ENCODE results near the gene GLB1L.
"Not testable (repeated sequence)": the region's sequence is repeated elsewhere in the genome, so short reads cannot be mapped to it uniquely, and the experiment has no call there.

The GLB1L gene

DNA sequence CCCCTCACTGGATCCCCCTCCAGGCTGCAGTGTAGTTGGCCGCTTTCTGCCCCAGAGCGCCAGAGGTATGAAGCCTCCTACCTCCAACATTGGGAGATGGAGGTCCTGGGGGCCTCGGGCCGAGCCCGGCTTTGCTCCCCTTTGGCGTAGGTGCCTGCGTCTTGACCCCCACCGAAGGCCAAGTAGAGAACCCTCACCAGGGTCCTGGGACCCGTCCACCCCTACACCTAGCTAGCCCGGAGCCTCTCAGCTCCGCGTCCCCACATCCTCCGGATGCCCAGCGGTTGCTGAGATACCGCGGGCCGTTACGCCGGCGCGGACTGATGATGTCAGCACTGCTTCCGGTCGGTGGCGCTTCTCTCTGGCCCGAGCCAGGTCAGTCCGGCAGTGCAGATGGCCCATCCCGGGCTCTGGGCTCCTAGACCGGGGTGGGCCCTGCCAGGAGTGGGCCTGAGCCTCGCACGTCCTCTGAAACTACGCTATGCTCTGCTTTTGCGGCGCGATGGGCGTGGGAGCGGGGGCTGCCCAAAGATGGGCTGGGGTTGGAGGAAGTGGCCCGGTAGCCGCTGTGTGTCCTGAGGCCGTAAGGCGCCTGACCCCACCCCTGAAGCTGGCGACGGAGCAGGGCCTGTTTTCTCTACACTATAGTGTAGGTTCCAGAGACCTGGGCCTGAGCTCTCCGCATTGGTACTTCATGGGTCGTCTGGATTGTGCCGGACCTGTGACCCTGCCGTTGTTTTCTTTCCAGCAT, at the start of gene GLB1L, which contains the start of gene STK16:
TSS of gene GLB1L (minus strand) at position 297 of the 751 bp plus-strand sequence. CDS start 1,871 bp downstream, outside the sequence.
TSS of gene STK16 (plus strand) at position 332 of the 751 bp plus-strand sequence. CDS start 521 bp downstream, outside the sequence.
- peak; percentile 91 for DNase-seq (ENCODE audit: low spot score)

DNA sequence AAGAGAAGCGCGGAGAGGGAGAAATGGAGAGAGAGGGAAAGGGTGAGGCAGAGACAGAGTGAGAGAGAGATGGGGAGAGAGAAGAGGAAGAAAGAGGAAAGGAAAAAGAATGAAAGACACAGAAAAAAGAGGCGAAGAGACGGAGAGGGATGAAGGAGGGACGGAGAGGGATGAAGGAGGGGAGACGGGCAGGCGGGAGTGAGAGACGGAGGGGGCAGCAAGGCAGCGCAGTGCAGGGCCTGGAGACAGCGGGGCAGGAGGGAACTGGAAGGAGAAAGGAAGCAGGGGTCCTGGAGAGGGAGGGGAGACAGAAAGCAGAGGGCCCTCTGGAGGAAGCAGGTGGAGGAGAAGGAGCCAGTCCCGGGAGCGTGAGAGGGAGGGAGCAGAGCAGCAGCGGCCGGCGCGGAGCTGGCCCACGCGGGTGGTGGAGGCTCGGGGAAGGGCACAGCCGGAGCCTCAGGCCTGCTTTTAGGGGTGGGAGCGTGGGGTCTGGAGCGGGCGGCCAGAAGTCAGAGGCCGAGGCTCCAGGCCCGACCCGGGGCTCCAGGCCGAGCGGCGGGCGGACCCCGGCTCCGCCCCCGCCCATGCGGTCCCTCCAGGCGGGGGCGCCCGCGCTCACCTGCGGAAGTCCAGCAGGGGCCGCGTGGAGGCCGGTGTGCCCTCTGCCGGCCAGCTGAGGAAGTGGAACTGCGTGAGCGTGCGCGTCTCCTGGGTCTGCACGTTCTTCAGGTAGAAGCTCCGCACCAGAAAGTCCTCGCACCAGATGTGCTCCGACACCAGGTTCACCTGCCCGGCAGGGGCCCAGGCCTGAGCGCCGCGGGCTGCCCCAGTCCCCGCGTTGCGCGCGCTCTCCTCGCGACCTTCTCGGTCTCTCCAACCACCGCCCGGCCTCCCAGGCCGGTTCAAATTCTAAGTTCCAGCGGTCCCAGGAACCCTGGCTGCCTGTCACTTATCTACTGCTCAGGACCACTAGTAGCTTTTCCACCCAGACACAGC, 49.4 kb upstream of the GLB1L start:
- peak; percentile 91 for DNase-seq (ENCODE audit: low spot score)

DNA sequence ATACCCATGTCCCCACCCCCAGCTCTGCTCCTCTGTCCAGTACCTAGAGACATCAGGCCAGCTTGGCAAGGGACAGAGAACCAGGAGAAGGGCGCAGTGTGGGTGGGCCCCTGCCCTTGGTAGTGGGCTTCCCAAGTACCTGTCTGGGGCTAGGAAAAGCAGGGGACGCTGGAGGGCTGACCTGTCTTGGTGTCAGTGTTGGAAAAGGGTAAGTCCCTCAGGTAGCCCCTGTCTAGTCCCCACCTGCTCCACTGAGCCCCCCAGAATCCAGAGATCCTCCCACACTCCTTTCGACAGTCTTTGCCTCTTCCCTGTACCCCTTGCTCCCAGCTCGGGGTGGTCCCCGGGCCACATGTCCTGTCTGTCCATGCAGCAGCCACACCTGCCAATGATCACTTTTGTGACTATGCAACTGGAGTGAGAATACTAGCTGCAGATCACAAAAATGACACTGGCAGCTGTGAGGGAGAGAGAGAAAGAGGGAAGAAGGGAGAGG, 48.5 kb upstream of the GLB1L start:
- DNase-seq (ENCODE audit: low spot score), result no peak

DNA sequence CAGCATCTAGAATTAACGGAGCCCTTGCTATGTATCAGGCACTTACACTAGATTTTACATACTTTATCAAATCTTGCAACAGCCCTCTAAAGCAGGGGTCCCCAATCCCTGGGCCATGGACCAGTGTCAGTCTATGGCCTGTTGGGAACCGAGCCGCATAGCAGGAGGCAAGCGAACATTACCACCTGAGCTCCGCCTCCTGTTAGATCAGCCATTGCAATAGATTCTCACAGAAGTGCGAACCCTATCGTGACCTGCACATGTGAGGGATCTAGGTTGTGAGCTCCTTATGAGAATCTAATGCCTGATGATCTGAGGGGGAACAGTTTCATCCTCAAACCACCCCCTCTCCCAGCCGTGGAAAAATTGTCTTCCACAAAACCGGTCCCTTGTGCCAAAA, 47.4 kb upstream of the GLB1L start:
- DNase-seq (ENCODE audit: low spot score), result no peak

DNA sequence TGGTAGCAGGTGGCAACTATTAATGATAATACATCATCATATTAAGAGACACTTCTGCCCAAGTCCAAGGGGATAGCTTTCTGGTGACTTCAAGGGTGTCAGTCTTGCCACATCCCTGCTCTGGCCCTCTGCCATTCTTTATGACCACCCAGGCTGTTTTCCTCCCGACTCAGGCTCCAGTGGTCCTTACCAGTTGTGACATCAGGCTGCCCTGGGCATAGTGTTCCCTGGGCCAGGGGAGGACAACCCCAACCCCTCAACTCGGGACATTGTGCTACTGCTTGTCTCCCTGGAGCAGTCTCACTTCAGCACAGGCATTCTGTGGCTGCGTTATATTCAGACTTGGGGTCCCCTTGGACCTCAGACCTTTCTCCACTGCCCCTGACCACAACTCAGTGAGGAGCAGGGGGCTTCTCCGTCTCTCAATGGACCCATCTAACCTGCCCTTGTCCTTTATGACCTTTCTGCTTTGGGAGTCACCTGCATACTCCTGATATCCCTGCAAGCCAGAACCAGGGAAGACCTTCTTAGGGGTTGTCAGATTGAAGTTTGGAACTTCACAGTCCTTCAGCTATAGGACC, 46.8 kb upstream of the GLB1L start:
- DNase-seq (ENCODE audit: low spot score), result no peak

DNA sequence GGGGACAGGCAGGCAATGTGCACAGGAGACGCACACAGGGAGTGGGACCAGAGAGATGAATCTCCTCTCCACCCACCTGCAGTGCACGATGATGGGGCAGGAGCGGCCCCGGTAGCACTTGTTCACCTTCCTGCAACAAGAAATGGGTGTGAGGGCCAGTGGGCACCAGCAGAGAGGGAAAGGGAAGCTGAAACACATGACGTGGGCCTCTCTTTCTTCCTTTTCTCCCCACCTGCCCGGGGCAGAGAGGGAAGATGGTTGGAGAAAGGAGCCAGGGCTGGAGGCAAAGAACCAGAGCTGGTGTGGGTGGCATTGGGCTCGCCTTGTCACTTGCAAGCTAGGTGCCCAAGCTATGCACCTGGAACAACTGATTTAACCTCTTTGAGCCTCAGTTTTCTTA, 46.1 kb upstream of the GLB1L start:
- no peak for DNase-seq (ENCODE audit: low spot score)

DNA sequence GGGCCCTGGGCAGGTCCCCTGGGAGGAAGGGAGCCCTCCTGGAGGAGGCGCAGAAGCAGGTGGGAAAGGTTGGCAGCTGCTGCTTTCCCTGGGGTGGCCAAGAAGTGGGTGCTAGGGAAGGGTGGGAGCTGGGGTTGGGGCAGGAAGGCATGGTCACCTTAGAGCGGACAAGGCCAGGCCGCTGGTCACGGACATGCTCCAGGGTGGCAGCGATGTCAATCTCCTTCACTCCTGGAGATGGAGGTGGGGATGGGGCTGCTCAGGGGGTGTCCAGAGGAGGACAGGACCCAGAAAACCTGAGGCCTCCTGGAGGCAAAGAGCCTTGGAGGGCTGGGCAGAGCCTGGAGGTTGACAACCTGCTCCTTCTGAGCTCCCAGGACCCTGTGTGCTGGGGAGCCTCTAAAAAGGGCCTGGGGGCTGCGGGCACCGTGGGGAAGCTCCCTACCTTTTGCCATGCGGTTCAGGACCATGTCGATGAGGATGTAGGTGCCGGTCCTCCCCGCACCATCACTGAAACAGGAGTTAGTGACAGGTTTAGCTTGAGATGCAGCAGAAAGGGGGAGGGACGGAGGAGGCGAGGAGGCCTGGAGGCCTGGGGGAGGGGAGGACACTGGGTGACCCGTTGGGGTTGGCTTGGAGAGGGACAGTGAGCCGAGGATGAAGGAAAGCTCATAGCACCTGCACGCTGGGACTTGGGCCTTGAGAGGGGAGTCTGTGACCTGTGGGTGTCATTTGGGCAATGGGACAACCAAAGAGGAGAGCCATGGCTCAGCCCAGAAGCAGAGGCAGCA, 45.3 kb upstream of the GLB1L start:
- DNase-seq (ENCODE audit: low spot score), result no peak

DNA sequence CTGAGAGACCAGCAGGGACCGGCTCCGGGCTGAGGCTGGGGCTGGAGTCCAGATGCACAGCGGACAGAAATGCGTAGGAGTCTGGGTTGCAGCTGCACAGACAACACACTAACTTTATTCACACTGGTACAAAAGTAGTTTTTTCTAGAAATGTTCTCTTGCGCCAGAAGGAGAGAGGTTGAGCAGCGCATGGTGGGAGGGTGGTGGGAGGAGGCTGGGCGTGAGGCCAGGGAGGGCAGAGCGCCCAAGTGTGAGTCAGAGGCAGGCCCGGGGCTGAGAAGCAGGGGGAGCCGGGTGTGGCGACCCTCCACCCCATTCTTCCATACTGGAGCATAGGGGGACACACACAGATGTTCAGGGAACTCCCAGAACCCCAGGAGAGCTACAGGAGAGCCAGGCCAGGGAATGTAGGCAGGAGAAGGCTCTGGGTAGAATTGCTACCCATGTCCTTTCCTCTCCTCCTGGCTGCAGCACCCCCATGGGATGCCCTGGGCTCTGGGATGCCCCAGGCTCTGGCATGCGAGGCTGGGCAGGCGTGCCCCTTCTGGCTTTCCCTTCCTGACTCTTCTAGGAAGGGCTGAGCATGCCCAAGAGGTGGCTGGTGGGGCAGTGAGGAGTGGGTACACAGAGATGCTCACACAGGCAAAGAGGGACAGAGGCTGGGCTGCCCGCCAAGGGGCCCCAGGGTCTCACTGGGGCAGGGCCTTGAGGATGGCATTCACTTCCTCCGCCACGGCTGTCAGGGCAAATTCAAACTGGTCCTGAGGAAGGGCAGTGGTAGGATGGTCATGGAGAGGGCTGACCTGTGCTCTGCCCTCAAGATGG, 44.5 kb upstream of the GLB1L start:
- DNase-seq (ENCODE audit: low spot score), result peak; percentile 79

DNA sequence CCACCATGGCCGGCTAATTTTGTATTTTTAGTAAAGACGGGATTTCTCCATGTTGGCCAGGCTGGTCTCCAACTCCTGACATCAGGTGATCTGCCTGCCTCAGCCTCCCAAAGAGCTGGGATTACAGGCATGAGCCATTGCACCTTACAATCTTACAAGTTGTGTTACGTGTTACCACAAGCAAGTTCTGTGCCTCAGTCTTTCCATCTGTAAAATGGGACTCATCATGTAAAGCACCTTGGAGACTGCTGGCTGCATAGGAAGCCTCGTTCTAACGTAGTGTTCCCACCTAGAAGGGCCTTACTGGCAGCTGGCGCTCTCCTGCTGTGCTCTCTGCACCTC, 43.9 kb upstream of the GLB1L start:
- DNase-seq (ENCODE audit: low spot score), result no peak

DNA sequence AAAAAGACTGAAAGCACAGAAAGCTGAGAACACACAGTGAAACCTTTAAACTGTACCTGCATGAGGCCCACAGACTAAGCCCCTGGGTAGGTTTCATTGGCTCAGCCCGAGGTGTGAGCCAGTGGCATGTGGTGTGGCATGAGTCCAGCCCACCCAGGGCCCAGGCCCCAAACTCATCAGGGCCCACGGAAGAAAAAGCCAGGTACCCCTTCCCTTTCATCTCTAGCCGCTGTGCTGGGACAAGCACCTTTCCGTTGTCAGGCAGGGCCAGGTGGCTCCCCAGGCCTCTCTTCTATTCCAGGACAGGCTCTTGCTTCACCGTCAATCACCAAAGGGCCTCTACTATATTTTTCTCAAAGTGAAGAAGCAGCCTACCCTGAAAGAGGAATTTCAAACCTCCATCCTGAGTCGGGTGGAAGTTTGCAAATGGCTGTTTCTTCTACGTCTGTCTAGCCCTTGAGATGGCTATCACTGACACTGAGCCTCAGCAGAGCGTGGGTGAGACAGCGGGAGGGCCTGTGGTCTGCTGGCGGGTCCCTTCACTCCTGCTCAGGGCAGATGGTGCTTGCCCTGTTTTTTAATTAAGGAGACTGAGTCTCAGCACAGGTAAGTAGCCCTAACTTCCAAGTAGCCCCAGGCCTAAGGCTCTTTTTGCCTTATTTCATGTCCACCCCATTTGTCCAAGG, 42.5 kb upstream of the GLB1L start:
- DNase-seq (ENCODE audit: low spot score), result no peak

DNA sequence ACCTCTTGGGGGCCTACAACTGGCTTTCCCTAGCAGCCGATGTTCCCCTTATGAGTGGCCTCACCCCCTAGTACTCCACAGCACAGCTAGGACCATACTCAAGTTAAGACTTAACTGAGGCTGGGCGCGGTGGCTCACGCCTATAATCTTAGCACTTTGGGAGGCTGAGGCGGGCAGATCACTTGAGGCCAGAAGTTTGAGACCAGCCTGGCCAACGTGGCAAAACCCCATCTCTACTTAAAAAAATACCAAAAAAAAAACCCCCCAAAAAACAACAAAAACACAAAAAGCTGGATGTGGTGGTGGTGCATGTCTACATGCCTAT, 41.8 kb upstream of the GLB1L start:
- not testable (repeated sequence) for DNase-seq (ENCODE audit: low spot score)

DNA sequence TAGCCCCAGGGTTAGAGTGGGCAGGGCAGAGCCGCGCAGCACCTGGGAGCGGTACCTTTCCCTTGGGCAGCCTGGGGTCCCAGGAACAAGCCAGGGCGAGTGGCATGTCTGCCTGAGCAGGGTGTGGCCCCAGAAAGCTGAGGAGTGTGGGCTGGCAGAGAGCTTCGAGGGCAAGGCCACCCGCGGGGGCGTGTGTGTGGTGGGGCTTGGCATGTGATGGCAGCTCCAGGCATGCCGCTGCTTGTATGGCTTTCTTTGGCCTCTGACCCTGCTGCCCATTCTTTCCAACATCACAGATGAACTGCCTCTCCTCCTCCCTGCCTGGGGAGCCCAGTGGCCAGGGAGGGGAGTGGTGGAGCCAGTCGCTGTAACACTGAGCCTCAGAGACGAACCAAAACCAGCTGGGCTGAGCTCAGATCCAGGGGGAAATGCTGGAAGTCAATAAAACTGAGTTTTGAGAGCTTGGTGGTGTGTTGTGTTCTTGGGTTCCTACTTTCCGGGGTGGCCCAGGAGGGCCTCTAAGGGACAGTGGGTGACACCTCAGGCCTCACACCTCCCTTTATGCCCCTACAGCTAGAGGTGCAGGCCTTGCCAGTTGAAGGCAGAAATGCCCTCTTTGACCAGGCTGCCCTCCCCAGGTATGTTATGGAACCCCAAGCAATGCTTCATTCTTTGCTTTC, 41.3 kb upstream of the GLB1L start:
- DNase-seq (ENCODE audit: low spot score), result peak; percentile 71

DNA sequence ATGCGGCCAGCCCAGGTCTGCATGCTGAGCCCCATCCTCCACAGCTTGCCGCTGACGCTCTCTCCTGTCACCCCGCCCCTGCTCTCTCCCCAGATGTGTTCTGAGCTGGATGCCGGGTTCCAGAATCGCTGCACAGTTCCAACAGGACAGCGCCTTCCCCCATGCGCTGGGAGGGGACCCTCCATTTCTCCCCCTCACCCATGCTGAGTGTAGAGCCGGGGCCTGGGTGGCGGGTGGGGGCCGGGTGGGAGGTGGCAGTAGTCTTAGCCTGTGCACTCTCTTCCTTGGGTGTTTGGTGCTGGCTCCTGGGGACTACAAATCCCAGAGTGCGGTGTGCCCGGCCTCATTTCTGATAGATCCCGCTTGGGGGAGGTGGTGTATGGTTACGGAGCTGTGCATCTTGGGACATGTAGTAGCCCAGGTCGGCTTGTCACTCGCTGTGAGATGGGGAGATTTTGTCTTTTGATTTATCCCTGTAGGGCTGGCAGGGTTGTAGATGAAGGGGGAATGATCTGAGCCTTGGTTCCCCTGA, 40.7 kb upstream of the GLB1L start:
- DNase-seq (ENCODE audit: low spot score), result no peak

DNA sequence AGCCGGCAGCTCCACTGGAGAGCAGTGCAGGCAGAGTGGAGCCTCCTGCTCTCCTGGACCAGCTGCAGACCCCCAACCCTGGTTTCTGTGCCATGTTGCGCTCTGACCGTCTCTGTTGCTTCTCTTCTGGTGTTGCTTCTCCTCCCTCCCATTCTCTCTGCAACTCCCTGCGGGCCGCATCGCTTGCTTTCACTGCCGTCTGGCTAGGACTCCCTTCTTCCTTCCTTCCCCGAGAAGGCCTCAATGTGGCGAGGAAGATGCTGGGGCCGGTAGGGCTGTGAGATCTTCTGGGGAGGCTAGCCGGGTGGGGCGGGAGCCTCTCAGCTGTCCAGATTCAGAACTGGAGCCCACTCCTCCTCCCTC, 40.1 kb upstream of the GLB1L start:
- no peak for DNase-seq (ENCODE audit: low spot score)

DNA sequence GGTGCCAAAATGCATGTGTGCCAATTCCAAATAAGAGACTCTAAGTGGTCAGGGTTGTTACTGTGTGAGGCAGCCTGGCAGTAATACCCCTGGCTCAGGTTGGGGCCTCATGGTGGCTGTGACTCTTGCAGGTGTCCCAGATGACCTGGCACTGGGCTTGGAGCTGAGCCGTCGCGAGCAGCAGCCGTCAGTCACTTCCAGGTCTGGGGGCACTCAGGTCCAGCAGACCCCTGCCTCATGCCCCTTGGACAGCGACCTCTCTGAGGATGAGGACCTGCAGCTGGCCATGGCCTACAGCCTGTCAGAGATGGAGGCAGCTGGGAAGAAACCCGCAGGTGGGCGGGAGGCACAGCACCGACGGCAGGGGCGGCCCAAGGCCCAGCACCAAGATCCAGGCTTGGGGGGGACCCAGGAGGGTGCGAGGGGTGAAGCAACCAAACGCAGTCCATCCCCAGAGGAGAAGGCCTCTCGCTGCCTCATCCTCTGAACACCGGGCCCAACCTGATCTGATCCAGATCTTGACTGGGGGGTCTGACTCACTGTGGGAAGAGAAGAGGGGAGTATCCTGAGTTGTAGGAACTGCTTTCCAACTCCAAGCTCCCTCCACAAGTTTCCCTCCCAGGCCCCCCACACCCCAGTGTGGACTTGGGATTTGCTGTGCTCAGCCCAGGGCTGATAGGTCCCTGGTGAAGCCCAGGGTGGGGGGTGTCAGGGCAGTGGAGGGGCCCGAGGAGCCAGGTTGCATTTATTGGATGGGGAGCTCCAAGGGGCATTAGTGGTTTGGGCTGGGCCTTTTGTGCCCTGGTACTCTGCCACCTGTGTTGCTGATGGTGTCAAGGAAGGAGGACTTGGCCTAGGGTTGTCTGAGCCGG, 39.5 kb upstream of the GLB1L start:
- no peak for DNase-seq (ENCODE audit: low spot score)

DNA sequence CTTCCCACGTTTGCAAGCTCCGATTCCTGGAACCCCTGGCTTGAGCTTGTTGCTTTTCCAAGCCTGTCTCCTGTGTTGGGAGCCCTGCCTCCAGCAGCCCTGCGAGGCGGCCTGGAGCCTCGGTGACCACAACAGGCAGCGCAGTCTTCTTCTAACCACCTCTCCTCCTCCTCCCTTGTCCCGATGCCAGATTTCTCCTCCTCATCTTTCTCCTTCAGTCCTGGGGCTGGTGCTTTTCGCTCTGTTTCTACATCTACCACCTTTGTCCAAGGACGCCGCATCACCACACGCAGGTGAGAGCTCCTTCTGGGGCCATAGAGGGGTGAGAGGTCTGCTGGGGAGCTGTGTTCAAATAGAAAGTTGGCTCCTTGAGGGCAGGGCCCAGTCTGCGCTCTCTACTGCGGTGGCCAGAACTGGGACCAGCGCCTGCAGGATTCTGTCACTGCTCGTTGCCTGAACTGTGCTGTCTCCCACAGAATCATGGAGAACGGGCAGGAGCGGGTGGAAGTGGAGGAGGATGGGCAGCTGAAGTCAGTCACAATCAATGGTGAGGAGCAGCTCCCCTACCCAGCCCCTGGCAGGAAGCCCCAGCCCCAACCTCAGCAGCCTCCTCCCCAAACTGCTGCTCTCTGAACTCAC, 37.8 kb upstream of the GLB1L start:
- DNase-seq (ENCODE audit: low spot score), result no peak

DNA sequence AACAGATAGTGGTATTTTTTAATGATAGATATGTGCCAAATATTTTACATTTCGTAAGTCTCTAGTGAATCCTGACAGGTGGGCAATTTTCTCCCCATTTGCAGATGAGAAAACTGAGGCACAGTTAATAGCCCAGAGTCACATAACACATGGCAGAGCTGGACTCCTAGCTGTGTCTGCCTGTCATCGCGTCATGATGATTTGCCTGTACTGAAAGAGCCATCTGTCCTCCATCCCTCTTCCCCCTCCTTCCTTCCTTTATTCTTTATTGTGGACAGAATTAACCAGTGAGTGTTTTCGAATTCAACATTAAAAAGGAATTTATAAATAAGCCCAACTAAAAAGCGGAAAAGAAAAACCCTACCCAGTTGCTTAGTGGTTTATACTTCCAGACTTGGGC, 37.1 kb upstream of the GLB1L start:
- no peak for DNase-seq (ENCODE audit: low spot score)

DNA sequence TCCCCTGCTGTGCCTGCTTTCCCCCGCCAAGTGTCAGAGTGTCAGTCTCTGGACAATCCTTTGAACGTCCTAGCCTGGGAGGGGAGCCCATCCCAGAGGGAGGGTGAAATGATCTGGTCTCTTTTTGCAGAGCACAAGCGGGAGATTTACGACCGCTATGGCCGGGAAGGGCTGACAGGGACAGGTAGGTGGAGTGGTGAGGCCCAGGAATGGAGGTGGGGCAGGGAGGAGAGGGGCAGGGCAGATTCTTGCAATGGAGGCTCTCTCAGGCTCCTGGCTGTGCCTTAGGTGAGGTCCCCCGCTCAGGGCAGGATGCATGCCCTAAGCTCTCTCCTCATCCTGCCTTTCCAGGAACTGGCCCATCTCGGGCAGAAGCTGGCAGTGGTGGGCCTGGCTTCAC, 36.3 kb upstream of the GLB1L start:
- no peak for DNase-seq (ENCODE audit: low spot score)
